IPS-18c (cell line): Measurements from ENCODE around the gene PFKFB1.

Experiments used
- H3K4me3 ChIP-seq: 2 replicates; pipeline ENCODE4 v1.7.0; 2013; ENCODE audit warnings: low read depth, mild to moderate bottlenecking, low read length, moderate library complexity; ENCODE audit not compliant: insufficient read depth
- H3K9me3 ChIP-seq: one replicate; pipeline ENCODE4 v1.6.1; 2013; ENCODE audit warnings: mild to moderate bottlenecking, low read length, moderate library complexity; ENCODE audit not compliant: control insufficient read depth, insufficient read depth

The PFKFB1 gene

GRCh38 chrX:54994099-54994498, at the start of gene PFKFB1:
Gene PFKFB1 (minus strand): TSS chrX:54994188. CDS start chrX:54994007, 181 bp downstream.
- Histone ChIP-seq H3K4me3 (no peak within 1 kb of the TSS), H3K9me3 (peaks cover 4% of the 10 kb centered on the region)

DNA sequence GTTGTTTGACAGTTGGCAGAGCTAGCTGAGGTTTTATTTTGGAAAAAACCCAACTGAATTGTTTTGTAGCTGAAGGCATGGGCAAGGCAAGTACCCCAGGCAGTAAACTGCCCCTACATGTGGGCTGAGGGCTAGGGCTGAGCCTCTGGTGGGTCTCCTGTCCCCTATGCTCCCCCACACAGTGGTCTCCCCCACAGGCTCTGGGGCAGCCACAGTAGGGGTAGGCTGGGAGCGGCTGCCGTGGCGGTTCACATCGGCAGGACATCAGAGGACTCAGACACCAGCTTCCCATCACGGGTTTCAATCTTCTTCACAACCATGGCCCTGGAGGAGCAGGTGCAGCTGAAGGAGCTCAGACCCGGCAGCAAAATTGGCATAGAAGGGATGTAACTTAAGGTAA, 47.5 kb upstream of the PFKFB1 start:
- H3K4me3 ChIP-seq = no peak overlapping the region
- H3K9me3 ChIP-seq = peaks cover 2% of the 10 kb centered on the region

GRCh38 chrX:55039471-55039870, 45.5 kb upstream of the PFKFB1 start:
- H3K9me3 ChIP-seq = peaks cover 2% of the 10 kb centered on the region
- no peak overlapping the region for H3K4me3 ChIP-seq

DNA sequence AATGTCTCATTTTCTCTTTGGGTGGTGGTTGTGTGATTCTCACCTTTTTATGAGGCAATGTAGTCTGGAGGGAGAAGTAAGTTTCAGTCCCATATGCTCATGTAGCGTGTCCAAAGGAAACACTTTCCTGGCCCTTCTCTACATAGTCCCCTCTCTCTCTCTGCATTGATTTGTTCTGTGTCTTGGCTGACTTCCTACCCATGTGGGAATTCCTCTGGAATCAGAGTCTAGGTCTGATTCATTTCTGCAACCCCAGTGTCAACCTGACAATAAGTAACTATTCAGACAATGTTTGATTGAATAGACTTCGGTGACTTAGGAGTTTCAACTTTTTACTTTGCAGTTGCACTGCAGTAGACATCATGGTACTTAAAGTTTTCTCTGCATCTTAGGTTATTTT, 39.4 kb upstream of the PFKFB1 start:
- no peak overlapping the region for H3K4me3 ChIP-seq

GRCh38 chrX:55030271-55031205, 36.5 kb upstream of the PFKFB1 start, which contains the start of gene ALAS2:
Gene ALAS2 (minus strand): TSS chrX:55030977. CDS start chrX:55026000, 4,977 bp downstream.
- H3K9me3 ChIP-seq = peaks cover 5% of the 10 kb centered on the region
- H3K4me3 ChIP-seq = no peak within 1 kb of the TSS

More for the DNA sequence above, 39.4 kb upstream of the PFKFB1 start:
- no peaks in the 10 kb centered on the region for H3K9me3 ChIP-seq

- Histone ChIP-seq H3K4me3 (no peak overlapping the region), H3K9me3 (peaks cover 5% of the 10 kb centered on the region)
Measured at GRCh38 chrX:55029291-55029690, 35.3 kb upstream of the PFKFB1 start.

GRCh38 chrX:55028611-55029010, 34.6 kb upstream of the PFKFB1 start:
- Histone ChIP-seq H3K4me3 (no peak overlapping the region), H3K9me3 (peaks cover 5% of the 10 kb centered on the region)

GRCh38 chrX:55028040-55028439, 34.1 kb upstream of the PFKFB1 start:
- Histone ChIP-seq H3K9me3 (peaks cover 5% of the 10 kb centered on the region), H3K4me3 (no peak overlapping the region)

DNA sequence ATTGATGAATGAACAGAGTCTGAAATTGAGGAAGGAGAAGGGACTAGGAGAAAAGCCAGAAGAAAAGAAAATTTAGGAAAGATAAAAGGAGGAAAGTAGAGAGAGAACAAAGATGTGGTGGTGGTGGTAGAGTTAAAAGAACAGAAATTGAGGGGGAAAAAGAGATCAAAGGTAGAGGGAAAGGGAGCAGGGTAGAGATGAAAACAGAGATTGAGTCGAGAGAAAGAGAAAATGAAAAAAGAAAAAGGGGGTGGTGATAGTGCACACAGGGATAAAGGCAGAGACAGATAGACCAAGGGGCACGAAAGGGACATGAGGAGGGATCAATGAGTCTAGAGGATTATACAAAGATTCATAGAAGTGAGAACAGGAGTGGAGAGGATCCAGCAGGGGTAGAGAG, 32.9 kb upstream of the PFKFB1 start:
- H3K9me3 ChIP-seq = peaks cover 5% of the 10 kb centered on the region
- H3K4me3 ChIP-seq = no peak overlapping the region

- no peak overlapping the region for H3K4me3 ChIP-seq
- peaks cover 5% of the 10 kb centered on the region for H3K9me3 ChIP-seq
Measured at GRCh38 chrX:55026143-55026542, 32.2 kb upstream of the PFKFB1 start.

DNA sequence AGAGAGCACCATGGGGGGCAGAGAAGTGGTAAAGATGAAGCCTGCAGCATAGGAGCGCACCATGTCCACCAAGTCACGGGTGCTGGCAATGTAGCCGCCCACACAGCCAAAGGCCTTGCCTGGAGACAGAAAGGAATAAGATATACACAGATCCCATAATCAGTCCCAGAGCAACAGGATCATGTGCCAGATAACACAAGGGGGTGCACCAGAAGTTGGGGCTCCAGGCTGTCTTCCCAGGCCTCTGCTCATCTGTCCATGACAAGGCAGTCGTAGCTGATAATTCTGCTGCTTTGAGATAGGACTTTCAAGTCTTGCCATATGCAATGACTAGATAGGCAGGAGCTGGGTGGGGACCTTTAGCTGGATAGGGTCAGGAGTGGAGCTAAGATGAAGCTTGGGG, 20.9 kb upstream of the PFKFB1 start:
- Histone ChIP-seq H3K9me3 (peaks cover 2% of the 10 kb centered on the region), H3K4me3 (no peak overlapping the region)

DNA sequence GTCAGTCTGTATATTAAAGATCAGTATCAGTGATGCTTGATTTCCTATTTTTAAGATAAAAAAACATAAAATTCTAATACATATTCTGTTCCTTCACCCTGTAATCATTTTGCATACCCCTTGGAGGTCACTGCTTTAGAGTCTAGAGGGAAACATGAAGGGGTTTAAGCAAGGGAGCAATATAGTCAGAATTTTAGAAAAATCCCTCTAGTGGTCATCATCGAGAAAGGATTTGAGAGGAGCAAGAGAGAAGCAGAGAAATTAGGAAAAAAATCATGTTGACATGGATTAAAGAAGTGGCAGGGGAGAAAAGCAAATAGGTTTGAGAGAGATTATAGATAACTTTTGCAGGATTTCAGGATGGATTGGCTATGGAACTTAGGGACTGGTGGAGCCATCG, 17.3 kb upstream of the PFKFB1 start:
- peaks cover 3% of the 10 kb centered on the region for H3K9me3 ChIP-seq
- no peak overlapping the region for H3K4me3 ChIP-seq

- H3K4me3 ChIP-seq = no peak overlapping the region
- peaks cover 5% of the 10 kb centered on the region for H3K9me3 ChIP-seq
Measured at GRCh38 chrX:55008571-55009358, 14.8 kb upstream of the PFKFB1 start.

DNA sequence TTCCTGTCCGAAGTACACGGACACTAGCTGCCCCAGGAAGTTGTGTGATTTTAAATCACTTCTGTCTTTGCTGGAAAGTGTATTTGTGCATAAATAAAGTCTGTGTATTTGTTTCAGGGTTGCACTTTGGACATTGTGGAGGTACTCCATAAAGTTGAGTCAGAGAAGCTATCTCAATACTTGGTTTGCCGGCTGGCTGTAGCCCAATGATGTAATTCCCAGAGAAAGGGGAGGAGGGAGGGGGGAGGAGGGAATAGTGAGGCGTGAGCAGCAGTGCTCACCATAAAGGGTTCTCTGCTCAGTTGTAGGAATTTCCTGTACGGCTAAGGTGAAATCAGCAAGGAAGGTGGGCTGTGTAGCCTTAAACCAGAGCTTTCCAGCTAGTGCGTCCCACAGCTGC, 13.7 kb upstream of the PFKFB1 start:
- Histone ChIP-seq H3K9me3 (peaks cover 10% of the 10 kb centered on the region), H3K4me3 (no peak overlapping the region)

GRCh38 chrX:55006827-55007621, 13.0 kb upstream of the PFKFB1 start:
- H3K4me3 ChIP-seq = no peak overlapping the region; the same call in 1 of the 2 replicates

GRCh38 chrX:55005256-55005655, 11.3 kb upstream of the PFKFB1 start:
- peaks cover 11% of the 10 kb centered on the region for H3K9me3 ChIP-seq
- no peak overlapping the region for H3K4me3 ChIP-seq

More at GRCh38 chrX:55006827-55007621, 13.0 kb upstream of the PFKFB1 start:
- H3K9me3 ChIP-seq = peaks cover 10% of the 10 kb centered on the region

DNA sequence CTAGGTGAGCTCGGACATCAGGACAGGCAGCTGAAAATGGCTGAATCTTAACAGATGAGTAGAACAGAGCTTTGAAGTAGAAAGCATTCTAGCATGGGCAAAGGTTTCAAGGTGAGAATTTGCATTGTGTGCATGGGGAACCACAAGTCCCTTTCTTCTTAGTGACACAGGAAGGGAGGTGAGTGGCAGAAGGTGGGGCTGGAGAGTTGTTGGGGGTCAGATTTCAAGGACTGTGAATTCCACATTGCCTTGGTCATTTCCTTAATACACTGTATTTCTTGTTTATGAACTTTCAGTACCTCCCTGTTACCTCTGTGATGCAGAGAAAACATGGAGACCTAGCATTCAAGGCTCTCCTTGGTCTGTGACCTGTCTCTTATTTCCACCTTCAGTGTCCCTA, 10.2 kb upstream of the PFKFB1 start:
- H3K4me3 ChIP-seq = no peak overlapping the region
- H3K9me3 ChIP-seq = peaks cover 14% of the 10 kb centered on the region
